ENCODE results near the gene TSPAN16. TPM values are rescaled to one million over a fixed set of nuclear protein-coding genes. Genes with fewer than 3 reads are reported as not detected.
"Not testable (repeated sequence)": the region's sequence is repeated elsewhere in the genome, so short reads cannot be mapped to it uniquely, and the experiment has no call there.

TSPAN16 gene
- total RNA-seq, 2 experiments from 2014 or later = not detected

- H3K4me1 ChIP-seq (ENCODE audit: insufficient read depth, low read length, poor library complexity, severe bottlenecking) = peaks cover 21% of the 10 kb centered on the region
- H3K9me3 ChIP-seq (ENCODE audit: low read length) = no peaks in the 10 kb centered on the region
- H3K4me3 ChIP-seq (ENCODE audit: low read depth, low read length, poor library complexity, severe bottlenecking) = peak overlapping the region; percentile 74
- DNase-seq (ENCODE audit: low spot score) = no peak
- intact Hi-C loops (cut with micrococcal nuclease; ENCODE audit: unreplicated experiment) = no loop called here
- H3K27ac ChIP-seq (ENCODE audit: low read depth, low read length, poor library complexity, severe bottlenecking) = no peak overlapping the region
- H3K36me3 ChIP-seq (ENCODE audit: insufficient read depth, low read length) = peaks cover 7% of the 10 kb centered on the region
- CTCF ChIA-PET (ENCODE audit: unreplicated experiment) = no interaction called here
- no peak for TF ChIP-seq EZH2phosphoT487 (IDR thresholded peaks at IDR 0.05; ENCODE audit: borderline replicate concordance, low read depth, low read length)
- TF ChIP-seq CTCF (conservative IDR thresholded peaks at IDR 0.05; ENCODE audit: low read length) = no peak
- H3K9me2 ChIP-seq (ENCODE audit: insufficient read depth, low read length) = no peaks in the 10 kb centered on the region
- peak overlapping the region; percentile 87 for H3K4me2 ChIP-seq (ENCODE audit: low read length)
- H3K79me2 ChIP-seq (ENCODE audit: insufficient read depth, low read depth, low read length) = no peaks in the 10 kb centered on the region
- BruUV-seq (replicated peaks) = no TSS peak
- no peaks in the 10 kb centered on the region for H4K20me1 ChIP-seq (ENCODE audit: insufficient read depth, low read length)
- POLR2A ChIA-PET = interaction anchor here (1.0 kb wide), 1 partner anchor 16 kb away, joined by 3 read pairs; no protein-coding TSS in a partner anchor
- H2AFZ ChIP-seq (ENCODE audit: low read length) = peak overlapping the region; percentile 75
Observed at GRCh38 chr19:11338569-11339253, 42.8 kb downstream of the TSPAN16 start.

GRCh38 chr19:11339254-11340098 lies 43.5 kb downstream of the TSPAN16 start, which contains the start of gene RAB3D:
Gene RAB3D, minus strand, starts transcription at chr19:11339657. Its CDS starts 2,258 bp downstream, at chr19:11337399.
- peak within 1 kb of the TSS; percentile 87 for H3K4me2 ChIP-seq (ENCODE audit: low read length)
- peak within 1 kb of the TSS; percentile 75 for H2AFZ ChIP-seq (ENCODE audit: low read length)
- TF ChIP-seq CTCF (conservative IDR thresholded peaks at IDR 0.05; ENCODE audit: low read length) (no peak), EZH2phosphoT487 (IDR thresholded peaks at IDR 0.05; ENCODE audit: borderline replicate concordance, low read depth, low read length) (no peak)
- no peaks in the 10 kb centered on the region for H4K20me1 ChIP-seq (ENCODE audit: insufficient read depth, low read length)
- ChIA-PET CTCF (ENCODE audit: unreplicated experiment) (interaction anchor here (0.5 to 0.8 kb wide), 2 partner anchors 16 to 35 kb away, joined by 3 read pairs; partner anchors contain the start of gene SWSAP1), POLR2A (interaction anchor here (0.7 to 1.1 kb wide), 3 partner anchors 12 to 37 kb away, joined by 3 to 4 read pairs (median 3); no protein-coding TSS in a partner anchor)
- peak; percentile 90 for DNase-seq (ENCODE audit: low spot score)
- peak within 1 kb of the TSS; percentile 74 for H3K4me3 ChIP-seq (ENCODE audit: low read depth, low read length, poor library complexity, severe bottlenecking)
- peaks cover 7% of the 10 kb centered on the region for H3K36me3 ChIP-seq (ENCODE audit: insufficient read depth, low read length)
- no TSS peak for BruUV-seq (replicated peaks)
- H3K9me2 ChIP-seq (ENCODE audit: insufficient read depth, low read length) = no peaks in the 10 kb centered on the region
- H3K79me2 ChIP-seq (ENCODE audit: insufficient read depth, low read depth, low read length) = no peaks in the 10 kb centered on the region
- H3K27ac ChIP-seq (ENCODE audit: low read depth, low read length, poor library complexity, severe bottlenecking) = no peak within 1 kb of the TSS
- intact Hi-C loops (cut with micrococcal nuclease; ENCODE audit: unreplicated experiment) = no loop called here
- H3K9me3 ChIP-seq (ENCODE audit: low read length) = no peaks in the 10 kb centered on the region
- peaks cover 25% of the 10 kb centered on the region for H3K4me1 ChIP-seq (ENCODE audit: insufficient read depth, low read length, poor library complexity, severe bottlenecking)

GRCh38 chr19:11340099-11340467 lies 44.1 kb downstream of the TSPAN16 start:
- BruUV-seq (replicated peaks); H3K9me3 ChIP-seq (ENCODE audit: low read length); H3K9me2 ChIP-seq (ENCODE audit: insufficient read depth, low read length); H4K20me1 ChIP-seq (ENCODE audit: insufficient read depth, low read length); H3K36me3 ChIP-seq (ENCODE audit: insufficient read depth, low read length); H3K27ac ChIP-seq (ENCODE audit: low read depth, low read length, poor library complexity, severe bottlenecking); DNase-seq (ENCODE audit: low spot score); intact Hi-C loops (cut with micrococcal nuclease; ENCODE audit: unreplicated experiment); H3K79me2 ChIP-seq (ENCODE audit: insufficient read depth, low read depth, low read length): not testable (repeated sequence)
- Histone ChIP-seq H2AFZ (ENCODE audit: low read length) (peak overlapping the region; percentile 75; the same call in 1 of the 2 replicates), H3K4me3 (ENCODE audit: low read depth, low read length, poor library complexity, severe bottlenecking) (peak overlapping the region; percentile 74), H3K4me1 (ENCODE audit: insufficient read depth, low read length, poor library complexity, severe bottlenecking) (peaks cover 31% of the 10 kb centered on the region), H3K4me2 (ENCODE audit: low read length) (peak overlapping the region; percentile 87)
- CTCF ChIA-PET (ENCODE audit: unreplicated experiment) = interaction anchor here (0.5 to 0.8 kb wide), 2 partner anchors 16 to 35 kb away, joined by 3 read pairs; partner anchors contain the start of gene SWSAP1
- POLR2A ChIA-PET = interaction anchor here (0.7 to 1.1 kb wide), 2 partner anchors 12 to 37 kb away, joined by 3 to 4 read pairs; no protein-coding TSS in a partner anchor

Measured in OCI-LY7 (cell line).